H1 (cell line): Measurements from ENCODE around the gene TBC1D24. TPM values are rescaled to one million over a fixed set of nuclear protein-coding genes. Genes with fewer than 3 reads are reported as not detected.
A peak's percentile ranks its signal among the peaks of the same experiment; 100 is the strongest.

Experiments used
- GTF2F1 ChIP-seq: IDR thresholded peaks from 2 replicates; pipeline ENCODE4 v1.6.1; 2012; ENCODE audit warnings: low read depth, low read length, improper control_type of control experiment, borderline replicate concordance
- JUN ChIP-seq: IDR thresholded peaks from 2 replicates; pipeline ENCODE4 v1.6.1; 2011; ENCODE audit warnings: low read depth, mild to moderate bottlenecking, improper control_type of control experiment, low read length
- NANOG ChIP-seq: IDR thresholded peaks from 2 replicates; pipeline ENCODE4 v1.6.1; 2011; ENCODE audit warnings: low read length, low read depth, mild to moderate bottlenecking, inconsistent platforms; ENCODE audit not compliant: insufficient read depth, poor library complexity, severe bottlenecking
- PHF8 ChIP-seq: fragments of 200-600 bp; sonication (generic); conservative IDR thresholded peaks from 2 replicates; pipeline ENCODE4 v1.7.1; 2012; ENCODE audit warnings: low read depth, mild to moderate bottlenecking, inconsistent platforms, low read length, moderate library complexity
- RAD21 ChIP-seq, 2 experiments: IDR thresholded peaks in 1 of 2; conservative IDR thresholded peaks in 1 of 2; 2 replicates each; pipeline ENCODE4 v1.6.1; 2011; ENCODE audit warnings: low read depth in 2 of 2, low read length in 2 of 2, improper control_type of control experiment in 1 of 2, inconsistent platforms in 1 of 2, mild to moderate bottlenecking in 1 of 2, moderate library complexity in 1 of 2
- SIN3A ChIP-seq, 2 experiments: IDR thresholded peaks in 1 of 2; conservative IDR thresholded peaks in 1 of 2; 2 replicates each; pipeline ENCODE4 v1.6.1; 2011 to 2012; ENCODE audit warnings: low read length in 2 of 2, improper control_type of control experiment in 1 of 2, low read depth in 1 of 2, mild to moderate bottlenecking in 1 of 2
- SP1 ChIP-seq: IDR thresholded peaks from 2 replicates; pipeline ENCODE4 v1.6.1; 2011; ENCODE audit warnings: low read depth, low read length
- SP2 ChIP-seq: IDR thresholded peaks from 2 replicates; pipeline ENCODE4 v1.6.1; 2012; ENCODE audit warnings: mild to moderate bottlenecking, low read length, inconsistent platforms
- polyA plus RNA-seq, 7 experiments: library from polyadenylated mRNA; depleted of rRNA in 3 of 7; stranded (reverse) in 5 of 7; unstranded in 2 of 7; fragments of >200 nt in 5 of 7; fragments of 200-250 nt in 2 of 7; gene quantifications; 1 replicate in 5 of 7; 2 replicates in 1 of 7; 4 replicates in 1 of 7; pipeline versions ENCODE4 v1.2.1 to v1.2.3, GENCODE V29; 2011 to 2013; ENCODE audit warnings: missing spikeins in 2 of 7, mixed read lengths in 2 of 7
- total RNA-seq: library from RNA; stranded (reverse); fragmentation: NEBNext Ultra II Directional; extraction: Animal tissue kit (Norgen Biotek cat#: 25700); gene quantifications from 2 replicates; pipeline ENCODE4 v1.2.1, GENCODE V29; 2021
- TF ChIP-seq, protein P1 (sequence below): IDR thresholded peaks from 2 replicates; pipeline ENCODE4 v1.6.1; 2011; ENCODE audit warnings: low read length, improper control_type of control experiment
- TF ChIP-seq, protein P2 (sequence below), 3 experiments: IDR thresholded peaks; 1 replicate in 2 of 3; 2 replicates in 1 of 3; pipeline versions ENCODE4 v1.5.1 to v1.6.1; 2011; ENCODE audit warnings: low read length in 3 of 3, mild to moderate bottlenecking in 3 of 3, inconsistent platforms in 2 of 3, low read depth in 1 of 3, moderate library complexity in 1 of 3; ENCODE audit not compliant: insufficient read depth in 1 of 3; ENCODE audit errors: control extremely low read depth in 1 of 3

The TBC1D24 gene
- total and polyA plus RNA-seq, 2 of the 8 experiments (the other 6 are each of a cell fraction or from before 2014, with no cell fraction given) = 8.7 to 21.5 TPM

DNA sequence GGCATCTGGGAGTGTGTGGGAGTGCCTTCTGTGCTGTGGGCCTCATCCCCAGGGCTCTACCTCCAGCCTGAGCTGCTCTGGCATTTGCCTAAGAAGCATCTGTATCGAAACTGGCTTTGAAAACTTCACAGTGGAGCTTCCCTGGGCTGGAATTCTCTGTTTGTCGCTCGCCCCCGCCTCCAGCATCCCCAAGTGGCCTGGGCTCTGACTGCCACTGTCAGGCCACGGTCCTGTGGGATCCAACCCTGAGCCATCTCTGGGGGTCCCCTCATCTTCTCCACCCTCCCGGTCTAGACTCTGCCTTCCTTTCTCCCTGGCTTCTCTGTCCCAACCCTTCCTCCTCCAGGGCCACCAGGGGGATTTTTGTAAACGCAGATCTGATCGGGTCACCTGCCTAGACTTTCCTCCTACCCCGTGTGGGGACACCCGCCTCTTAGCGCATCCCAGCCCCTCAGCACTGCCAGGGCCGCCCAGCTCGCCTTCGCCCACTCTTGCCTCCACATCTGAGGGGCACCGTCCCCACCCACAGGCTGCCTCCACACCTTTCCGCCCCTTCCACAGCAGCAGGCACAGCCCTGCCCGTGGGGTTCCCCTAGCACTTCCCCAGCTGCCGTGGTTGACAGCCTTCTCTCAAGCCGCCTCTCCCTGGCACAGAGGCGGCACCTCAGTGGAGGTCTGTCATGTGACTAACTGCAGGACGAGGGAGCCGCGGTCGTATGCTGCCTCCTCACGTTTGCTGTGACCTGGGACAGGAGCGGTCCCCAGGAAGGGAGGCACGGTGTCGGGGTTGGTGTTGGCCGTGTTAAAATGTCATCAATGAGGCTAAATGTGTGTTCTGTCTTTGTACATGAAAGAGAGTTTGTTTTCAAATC lies 12.0 kb downstream of the TBC1D24 start (continued):
- TF ChIP-seq SIN3A (conservative IDR thresholded peaks at IDR 0.05 in 1 of 2, IDR thresholded peaks at IDR 0.05 in 1 of 2; ENCODE audit: low read depth in 1 of 2, low read length in 2 of 2) = 0 out of 4 replicates have a peak, but pooled peaks of 1 of the 2 experiments have one; percentile 18
- TF ChIP-seq, protein P1, sequence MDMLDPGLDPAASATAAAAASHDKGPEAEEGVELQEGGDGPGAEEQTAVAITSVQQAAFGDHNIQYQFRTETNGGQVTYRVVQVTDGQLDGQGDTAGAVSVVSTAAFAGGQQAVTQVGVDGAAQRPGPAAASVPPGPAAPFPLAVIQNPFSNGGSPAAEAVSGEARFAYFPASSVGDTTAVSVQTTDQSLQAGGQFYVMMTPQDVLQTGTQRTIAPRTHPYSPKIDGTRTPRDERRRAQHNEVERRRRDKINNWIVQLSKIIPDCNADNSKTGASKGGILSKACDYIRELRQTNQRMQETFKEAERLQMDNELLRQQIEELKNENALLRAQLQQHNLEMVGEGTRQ = peak; percentile 28; the same call in 1 of the 2 replicates
- TF ChIP-seq, protein P2, sequence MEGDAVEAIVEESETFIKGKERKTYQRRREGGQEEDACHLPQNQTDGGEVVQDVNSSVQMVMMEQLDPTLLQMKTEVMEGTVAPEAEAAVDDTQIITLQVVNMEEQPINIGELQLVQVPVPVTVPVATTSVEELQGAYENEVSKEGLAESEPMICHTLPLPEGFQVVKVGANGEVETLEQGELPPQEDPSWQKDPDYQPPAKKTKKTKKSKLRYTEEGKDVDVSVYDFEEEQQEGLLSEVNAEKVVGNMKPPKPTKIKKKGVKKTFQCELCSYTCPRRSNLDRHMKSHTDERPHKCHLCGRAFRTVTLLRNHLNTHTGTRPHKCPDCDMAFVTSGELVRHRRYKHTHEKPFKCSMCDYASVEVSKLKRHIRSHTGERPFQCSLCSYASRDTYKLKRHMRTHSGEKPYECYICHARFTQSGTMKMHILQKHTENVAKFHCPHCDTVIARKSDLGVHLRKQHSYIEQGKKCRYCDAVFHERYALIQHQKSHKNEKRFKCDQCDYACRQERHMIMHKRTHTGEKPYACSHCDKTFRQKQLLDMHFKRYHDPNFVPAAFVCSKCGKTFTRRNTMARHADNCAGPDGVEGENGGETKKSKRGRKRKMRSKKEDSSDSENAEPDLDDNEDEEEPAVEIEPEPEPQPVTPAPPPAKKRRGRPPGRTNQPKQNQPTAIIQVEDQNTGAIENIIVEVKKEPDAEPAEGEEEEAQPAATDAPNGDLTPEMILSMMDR (IDR thresholded peaks at IDR 0.05; ENCODE audit: control extremely low read depth in 1 of 3, insufficient read depth in 1 of 3, low read depth in 1 of 3, low read length in 3 of 3) = peak in 1 of 3 experiments; percentile 21; a peak in 1 of 4 replicates
- no peak for TF ChIP-seq SP2
- no peak for TF ChIP-seq NANOG
- no peak for TF ChIP-seq SP1
- TF ChIP-seq GTF2F1 = no peak
- no peak for TF ChIP-seq PHF8
- TF ChIP-seq RAD21 (IDR thresholded peaks at IDR 0.05 in 1 of 2, conservative IDR thresholded peaks at IDR 0.05 in 1 of 2; ENCODE audit: low read depth in 2 of 2, low read length in 2 of 2) = peak; percentile 40 to 47; a peak in 2 of 4 replicates
- TF ChIP-seq JUN = no peak
- TF ChIP-seq, all 59 proteins: peak for 4
